Raji (cell line): ENCODE measurements around the gene PIP4P1.

Source experiments
- POLR2A ChIP-seq: IDR thresholded peaks from 2 replicates; pipeline ENCODE4 v1.6.1; 2011; ENCODE audit warnings: low read depth, low read length, control low read depth; ENCODE audit not compliant: insufficient read depth

The PIP4P1 gene

DNA sequence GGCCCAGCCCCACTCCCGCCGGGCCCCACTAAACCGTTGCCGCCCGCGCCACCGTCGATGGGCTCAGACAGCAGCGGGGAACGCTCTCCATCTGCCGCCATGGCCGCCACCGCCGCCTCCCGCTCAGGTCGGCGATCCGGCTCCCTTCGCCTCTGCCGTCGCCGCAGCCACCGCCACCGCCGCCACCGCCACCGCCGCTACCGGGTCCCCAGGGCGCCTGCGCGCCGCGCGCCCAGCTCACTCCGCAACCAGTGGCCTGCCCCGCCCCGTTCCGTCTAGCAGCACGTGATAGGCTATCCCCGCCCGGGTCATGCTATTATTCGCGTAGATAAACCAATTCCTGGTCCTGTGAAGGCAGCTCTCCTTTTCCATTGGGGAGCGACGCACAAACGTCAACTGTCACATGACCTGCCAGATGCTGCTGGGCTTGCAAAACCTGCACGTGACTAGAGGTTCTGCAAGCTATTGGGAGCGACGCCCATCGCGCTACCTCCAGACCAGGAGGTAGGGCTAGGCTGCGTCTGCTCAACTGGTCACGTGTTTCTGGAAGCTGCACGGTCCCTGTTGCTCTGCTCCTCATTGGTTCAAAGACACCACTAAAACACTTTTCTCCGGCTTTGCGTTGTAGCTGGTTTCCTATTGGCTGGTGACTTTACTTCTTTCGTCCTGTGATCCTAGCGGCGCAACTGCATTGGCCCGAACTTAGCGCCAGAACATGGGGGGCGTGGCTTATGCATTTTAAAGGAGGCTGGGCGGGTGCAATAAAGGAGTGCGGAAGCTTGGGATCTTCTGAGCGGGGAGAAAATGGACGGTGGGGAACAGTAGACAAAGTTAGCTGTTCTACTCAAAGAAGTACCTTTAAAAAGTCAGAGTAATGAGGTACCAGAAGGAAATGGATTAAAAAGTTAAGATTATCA, at the start of gene PIP4P1:
Gene PIP4P1 (minus strand): TSS at position 210 of the 917 bp plus-strand sequence. CDS start 109 bp downstream, at position 101.
- TF ChIP-seq POLR2A: peak; percentile 95

DNA sequence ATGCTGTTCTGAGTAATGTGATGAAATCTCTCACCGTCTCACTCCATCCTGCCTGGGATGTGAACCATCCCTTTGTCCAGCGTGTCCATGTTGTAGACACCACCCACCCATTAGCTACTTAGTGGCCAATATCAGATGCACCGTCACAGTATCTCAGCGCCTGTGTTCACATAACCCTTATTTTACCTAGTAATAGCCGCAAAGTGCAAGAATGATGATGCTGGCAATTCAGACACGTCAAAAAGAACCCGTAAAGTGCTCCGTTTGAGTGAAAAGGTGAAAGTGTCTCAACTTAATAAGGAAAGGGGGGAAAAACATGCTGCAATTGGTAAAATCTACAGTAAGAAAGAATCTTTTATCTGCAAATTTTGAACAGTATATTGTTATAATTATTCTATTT, 47.1 kb upstream of the PIP4P1 start:
- no peak for TF ChIP-seq POLR2A

DNA sequence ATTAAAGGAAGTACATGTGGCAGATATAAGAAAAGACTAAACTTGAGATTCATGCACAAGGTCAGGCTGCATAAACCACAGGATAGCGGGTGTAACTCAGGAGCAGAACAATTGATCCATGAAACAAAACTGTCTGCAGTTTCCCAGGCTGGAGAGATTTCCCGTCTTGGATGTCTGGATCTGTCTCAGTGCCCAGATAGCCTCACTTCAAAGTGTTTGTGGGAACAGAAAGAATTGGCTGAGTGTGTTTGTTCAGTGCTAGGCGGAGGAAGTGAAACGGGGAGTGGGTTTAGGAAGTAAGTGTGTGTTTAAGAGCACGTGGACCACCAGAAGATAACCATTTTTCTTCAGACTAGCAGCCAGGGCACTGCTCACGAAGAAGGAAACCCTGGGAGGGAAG, 42.7 kb upstream of the PIP4P1 start:
- no peak for TF ChIP-seq POLR2A

DNA sequence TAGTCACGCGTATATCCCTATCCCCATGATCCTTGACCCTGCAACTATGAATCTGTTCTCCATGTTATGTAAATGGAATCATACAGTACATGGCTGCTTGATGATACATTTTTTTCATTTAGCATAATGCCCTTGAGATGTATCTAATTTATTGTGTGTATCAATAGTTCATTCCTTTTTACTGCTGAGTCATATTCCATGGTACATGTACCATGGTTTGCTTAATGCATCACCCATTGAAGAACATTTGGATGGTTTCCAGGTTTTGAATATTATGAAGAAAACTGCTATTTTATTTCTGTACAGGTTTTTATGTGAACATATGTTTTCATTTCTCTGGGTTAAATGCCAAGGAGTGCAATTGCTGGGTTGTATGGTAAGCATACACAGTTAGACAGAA, 40.1 kb upstream of the PIP4P1 start:
- no peak for TF ChIP-seq POLR2A

DNA sequence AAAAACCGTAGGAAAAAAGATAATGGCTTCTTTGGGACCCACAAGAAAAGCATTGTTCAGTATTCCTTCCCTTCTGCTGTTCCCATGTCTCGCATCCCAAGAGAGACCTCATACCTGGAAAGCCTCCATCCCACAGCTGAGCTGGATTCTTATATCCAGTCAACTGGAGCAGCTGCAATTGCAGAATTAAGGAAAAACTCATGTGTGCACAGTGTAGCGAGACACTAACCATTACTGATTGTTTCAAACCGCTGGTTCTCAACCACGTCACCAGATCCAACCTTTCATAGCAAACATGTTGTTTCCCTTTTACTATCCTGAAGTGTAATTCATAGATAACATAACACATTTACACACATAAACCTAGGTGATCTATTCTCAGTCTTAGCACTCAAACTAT, 38.6 kb upstream of the PIP4P1 start:
- TF ChIP-seq POLR2A: no peak

DNA sequence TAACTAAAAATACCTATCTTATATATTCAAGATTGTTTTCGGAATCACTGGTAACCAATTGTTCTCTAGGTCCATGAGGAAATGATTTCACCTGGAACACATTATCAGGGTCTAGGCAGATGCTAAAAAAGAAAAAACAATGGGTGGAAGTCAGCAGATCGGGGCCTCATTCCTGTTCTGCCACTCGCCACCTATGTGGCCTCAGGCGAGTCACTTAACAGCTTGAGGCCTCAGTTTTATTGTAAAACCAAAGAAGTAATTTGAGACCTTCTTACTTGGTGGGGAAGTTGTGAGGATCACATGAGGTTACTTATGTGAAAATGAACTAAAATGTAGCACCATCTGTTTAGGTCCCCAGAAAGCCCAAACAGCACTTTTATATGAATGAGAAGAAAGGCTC, 37.9 kb upstream of the PIP4P1 start:
- no peak for TF ChIP-seq POLR2A

DNA sequence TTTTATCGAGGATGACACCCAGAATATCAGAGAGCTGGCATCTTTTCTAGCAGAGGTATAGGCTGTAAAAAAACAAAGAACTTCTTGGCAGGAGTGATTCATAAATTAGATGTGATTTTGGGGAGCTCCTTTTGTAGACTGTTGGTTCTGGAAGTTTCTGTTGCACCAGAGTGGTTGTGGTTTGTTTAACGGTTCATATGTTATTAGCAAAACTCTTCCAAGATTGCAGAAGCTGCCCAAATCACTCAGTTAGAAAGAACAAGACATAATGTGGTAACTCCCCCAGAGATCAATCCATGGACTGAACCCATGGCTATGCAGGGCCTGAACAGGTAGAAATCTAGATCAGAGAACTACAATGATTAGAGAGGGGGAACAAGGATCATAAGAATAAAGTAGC, 37.4 kb upstream of the PIP4P1 start:
- TF ChIP-seq POLR2A: no peak

DNA sequence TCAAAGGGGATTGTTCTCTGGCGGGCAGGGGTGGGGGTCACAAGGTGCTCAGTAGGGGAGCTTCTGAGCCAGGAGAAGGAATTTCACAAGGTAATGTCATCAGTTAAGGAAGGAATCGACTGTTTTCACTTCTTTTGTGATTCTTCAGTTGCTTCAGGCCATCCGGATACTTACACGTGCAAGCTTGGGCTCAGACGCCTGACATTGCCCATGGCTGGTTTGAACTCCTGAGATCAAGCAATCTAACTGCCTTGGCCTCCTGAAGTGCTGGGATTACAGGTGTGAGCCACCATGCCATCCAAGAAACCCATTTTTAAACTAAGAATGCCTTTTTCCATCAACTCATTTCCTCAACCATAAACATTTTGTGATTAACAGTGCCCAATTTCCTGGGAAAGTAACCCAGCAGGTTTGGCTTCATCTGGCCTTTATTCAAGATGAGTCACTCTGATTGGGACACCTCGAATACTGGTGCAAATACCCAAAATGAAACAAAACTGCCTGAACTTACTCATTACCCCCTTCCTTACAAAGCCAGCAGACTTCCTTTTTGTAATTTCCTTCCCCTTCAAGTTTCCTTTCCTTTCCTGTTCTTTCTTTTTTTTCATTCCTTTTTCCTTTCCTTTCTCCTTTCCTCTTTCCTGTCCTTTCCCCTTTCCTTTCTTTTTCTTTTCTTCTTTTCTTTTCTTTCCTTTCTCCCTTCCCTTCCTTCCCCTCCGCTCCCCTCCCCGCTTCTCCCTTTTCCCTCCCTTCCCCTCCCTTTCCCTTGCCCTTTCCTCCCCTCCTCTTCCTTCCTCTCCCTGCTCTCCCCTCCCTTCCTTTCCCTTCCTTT, 33.9 kb upstream of the PIP4P1 start:
- no peak for TF ChIP-seq POLR2A

DNA sequence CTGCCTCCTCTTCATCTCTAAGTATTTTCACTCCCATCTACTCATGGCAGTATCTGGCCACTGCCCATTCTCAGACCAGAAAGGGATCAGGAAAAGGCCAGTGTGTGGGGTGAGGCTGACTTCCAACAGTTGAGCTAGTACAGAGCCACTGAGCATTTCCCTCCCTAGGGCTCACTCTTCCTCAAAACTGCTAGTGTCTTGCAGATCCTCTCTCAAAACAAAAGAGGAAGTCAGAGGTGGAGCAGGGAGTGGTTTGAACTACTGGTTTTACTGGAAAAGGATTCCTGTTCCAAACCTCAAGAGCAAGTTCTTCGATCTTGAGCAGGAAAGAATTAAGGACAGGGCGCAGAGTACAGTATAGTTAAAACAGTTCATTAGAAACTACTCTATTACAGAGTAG, 32.4 kb upstream of the PIP4P1 start:
- no peak for TF ChIP-seq POLR2A

DNA sequence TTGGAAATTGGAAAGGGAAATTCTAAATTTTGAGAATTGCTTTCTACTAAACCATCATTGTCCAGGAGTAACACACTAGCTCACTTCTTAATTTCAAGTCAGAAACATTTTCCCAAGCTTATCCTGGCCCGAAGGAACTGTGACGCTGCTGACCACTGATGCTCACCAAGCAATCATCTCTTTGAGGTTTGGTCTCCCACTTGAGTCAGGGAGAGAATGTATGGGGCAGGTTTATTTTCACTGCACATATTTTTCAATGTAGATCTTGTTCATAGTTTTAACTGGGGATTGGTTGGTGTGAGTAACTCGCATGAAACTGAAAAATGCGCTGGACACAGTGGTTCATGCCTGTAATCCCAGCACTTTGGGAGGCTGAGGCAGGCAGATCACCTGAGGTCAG, 31.3 kb upstream of the PIP4P1 start:
- no peak for TF ChIP-seq POLR2A

DNA sequence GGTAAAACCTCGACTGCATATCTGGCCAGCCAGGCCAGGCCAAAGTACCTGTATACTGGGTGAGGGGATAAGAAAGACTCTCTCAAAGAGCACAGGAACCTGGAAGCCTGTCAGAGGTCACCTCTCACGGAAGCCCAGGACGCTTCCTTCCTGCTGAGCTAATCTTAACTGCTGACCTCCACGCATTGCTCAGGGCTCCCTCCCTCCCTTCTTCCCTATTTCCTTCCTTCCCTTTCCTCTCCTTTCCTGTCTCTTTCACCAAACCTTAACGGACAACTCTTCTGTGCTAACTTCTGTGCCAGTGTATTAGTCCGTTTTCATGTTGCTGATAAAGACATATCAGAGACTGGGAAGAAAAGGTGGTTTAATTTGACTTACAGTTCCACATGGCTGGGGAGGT, 29.3 kb upstream of the PIP4P1 start:
- TF ChIP-seq POLR2A: no peak

DNA sequence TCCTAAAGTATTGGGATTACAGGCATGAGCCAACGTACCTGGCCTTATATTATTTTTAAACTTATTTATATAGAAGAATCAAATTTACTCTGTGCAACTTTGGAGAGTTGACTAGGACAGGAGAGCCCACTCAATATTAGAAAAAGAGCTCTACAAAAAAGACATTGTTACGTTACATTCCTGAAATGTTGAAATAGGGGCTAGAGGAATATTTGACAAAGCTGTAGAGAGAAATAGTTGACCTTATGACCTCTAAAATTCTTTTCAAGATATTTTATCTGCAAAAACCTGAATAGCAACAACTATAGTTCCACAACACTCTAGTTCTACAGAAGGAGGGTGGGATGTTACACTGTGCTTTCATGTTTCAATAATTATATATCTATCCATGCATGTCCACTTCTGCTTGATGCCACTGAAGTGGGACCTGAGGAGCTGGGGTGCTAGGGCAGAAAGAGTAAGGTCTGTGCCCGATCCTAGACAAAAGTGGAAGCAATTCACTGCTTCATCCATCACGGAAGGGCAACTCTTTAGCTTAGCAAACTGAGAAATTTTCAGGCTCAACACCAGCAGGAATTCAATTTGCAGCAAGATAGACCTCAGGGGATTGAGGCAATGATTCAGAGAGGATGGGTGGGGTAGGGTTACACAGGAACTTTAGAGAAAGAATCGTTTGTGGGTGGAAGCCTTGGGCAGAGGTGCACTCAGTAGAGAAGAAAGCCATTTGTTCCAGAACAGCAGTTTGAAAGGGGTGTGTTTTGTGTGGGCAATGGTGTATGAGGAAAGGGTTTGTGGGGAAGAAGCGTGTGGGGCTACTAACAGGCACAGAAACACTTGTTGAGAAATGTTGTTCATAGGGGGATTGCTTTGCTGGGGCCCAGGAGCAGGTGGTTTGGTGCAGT, 28.1 kb upstream of the PIP4P1 start:
- no peak for TF ChIP-seq POLR2A

DNA sequence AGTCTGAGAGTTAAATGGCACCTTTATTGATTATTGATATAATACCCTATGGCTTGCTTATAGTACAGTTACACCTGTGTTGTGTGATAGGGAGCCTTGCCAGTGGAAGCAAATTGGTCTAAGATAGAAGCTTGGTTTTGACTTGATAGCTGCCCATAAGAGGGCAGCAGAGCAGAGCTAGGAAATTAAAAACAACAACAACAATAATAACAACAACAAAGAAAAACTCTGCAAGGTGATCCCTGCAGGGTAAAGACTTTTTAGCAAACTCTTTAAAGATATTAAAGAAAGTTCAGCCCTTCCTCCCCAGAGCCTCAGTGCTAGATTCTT, 26.1 kb upstream of the PIP4P1 start:
- TF ChIP-seq POLR2A: no peak

DNA sequence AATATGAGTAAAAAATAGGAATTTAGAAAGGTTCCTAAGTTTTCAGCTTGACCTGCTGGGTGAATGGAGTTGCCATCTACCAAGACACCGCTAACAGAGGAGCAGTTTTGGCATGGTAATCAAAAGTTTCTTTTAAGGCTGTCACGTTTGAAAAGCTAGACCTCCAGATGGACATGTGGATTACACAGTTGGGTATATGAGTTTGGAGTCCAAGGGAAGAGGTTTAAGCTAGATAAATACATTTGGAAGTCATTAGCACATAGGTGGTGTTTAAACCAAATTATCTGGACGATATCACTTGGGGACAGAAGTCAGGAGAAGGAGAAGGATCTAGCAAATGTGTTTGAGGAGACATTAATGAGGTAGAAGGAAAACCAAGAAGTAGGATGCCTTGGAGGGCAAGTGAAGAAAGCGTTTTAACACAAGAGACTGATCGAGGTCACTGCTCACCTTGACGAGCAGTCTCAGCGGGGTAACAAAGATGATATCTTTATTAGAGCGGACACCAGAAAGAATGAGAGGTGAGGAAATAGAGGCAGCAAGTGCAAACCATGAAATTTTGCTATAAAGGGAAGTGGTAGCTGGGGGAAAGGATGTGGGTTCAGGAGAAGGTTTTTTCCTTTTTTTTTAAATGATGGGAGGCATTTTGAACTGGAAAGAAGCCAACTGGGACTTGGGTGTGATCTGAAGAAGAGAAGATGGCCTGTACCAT, 25.6 kb upstream of the PIP4P1 start:
- TF ChIP-seq POLR2A: no peak
